NCI-H128 (cell line): Measurements from ENCODE around the gene ELP1.

Experiments used
- DNase-seq: peaks from one replicate; lab custom pipeline; 2025; ENCODE audit not compliant: unreplicated experiment; lab: John Stamatoyannopoulos, UW

Gene ELP1

GRCh38 chr9:108883085-108883484, 50.8 kb downstream of the ELP1 start:
- DNase-seq, result no peak

DNA sequence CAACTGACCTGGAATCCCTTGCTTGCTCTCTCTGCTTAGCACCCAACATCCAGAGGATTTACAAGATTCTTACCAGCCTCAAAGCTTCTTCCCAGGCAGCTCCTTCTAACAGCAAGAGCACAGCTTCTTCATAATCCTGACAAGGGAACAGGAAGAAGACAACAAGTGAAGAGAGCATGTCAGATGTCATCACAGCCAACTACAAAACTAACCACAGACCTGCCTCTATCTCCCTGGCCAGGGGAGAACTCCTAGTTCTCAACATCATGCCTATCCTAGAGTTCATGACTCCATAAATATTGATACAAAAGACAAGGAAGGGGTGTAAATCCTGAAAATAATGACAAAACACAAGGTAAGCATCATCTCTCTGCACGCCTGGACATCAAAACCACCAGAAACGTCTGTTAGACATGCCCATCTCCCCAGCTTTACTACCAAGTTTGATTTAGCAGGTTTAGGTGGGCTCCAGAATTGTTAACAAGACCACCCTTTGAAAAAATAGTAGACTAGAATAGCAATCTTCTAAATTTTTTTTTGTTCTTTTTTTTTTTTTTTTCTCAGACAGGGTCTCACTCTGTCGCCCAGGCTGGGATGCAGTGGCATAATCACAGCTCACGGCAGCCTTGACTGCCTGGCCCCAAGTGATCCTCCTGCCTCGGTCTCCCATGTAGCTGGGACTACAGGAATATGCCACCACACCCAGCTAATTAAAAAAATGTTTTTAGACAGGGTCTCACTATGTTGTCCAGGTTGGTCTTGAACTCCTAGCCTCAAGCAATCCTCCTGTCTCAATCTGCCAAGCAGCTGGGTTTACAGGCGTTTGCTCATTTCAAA, 51.7 kb downstream of the ELP1 start:
- DNase-seq, result no peak

- DNase-seq, result no peak
These were observed 53.1 kb downstream of the ELP1 start for GRCh38 chr9:108880738-108881316.

DNA sequence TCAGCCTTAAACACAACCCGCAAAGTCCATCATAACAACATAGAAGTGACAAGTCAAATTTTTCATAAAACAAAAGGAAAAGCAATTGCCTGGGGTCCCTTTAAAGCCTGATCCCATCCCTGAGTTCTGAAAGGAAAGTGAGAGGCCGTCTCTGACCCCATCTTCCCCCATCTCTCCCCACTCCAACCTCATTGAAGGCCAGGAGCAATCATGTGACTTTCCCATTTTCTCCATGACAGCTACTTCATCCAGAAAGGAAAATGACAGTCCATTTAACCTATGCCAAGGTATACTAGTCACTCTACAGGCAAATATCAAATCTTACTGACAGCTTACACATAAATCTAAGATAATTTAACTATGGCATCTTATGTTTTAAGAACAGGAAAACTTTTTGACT, 56.4 kb downstream of the ELP1 start:
- DNase-seq, result no peak

DNA sequence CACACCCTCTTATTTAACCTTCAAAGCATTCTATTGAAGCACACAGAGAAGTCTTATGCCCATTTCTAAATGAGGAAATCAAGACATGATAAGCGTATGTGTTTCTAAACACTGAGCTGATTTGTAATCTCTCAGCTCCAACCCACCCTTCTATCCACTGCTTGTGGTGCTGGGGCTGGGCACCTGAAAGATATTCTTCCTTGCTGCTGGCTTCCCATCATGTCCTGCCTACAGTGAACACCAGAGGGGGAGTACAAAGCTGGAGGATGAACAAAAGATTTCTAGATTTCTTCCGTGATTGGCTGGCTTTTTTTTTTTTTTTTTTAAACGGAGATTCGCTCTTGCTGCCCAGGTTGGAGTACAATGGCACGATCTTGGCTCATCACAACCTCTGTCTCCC, 57.5 kb downstream of the ELP1 start:
- DNase-seq, result no peak

DNA sequence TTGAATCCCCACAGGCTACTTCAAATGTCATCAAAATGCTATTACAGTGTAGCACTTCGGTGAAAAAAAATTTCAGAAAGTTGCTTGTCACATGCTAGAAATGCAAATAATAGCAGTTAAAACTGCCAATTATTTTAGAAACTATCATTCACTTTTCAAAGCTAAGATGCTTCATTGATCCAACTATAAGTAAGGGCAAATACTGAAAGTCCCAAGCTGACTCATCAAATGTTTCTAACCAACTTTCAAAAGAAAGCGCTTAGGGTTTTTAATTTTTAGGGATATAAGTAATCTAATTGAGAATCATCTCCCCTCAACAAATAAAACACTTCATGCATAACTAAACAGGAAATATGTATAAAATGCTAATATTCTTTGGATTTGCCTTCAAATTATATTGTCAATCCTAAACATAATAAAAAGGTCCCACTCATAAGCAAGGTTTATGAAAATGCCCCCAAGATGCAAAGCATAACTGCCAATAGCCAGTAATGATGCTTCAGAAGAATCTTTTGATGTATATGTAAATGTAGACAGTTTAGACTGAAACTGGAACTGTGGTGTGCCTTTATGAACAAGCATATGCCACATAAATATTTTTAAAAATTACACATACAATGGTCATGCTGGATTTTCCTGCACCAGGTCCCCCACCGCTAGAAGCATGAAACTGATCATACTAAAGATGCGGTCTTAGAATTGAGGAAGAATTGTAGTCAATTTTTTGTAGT, 59.7 kb downstream of the ELP1 start:
- DNase-seq, result no peak

DNA sequence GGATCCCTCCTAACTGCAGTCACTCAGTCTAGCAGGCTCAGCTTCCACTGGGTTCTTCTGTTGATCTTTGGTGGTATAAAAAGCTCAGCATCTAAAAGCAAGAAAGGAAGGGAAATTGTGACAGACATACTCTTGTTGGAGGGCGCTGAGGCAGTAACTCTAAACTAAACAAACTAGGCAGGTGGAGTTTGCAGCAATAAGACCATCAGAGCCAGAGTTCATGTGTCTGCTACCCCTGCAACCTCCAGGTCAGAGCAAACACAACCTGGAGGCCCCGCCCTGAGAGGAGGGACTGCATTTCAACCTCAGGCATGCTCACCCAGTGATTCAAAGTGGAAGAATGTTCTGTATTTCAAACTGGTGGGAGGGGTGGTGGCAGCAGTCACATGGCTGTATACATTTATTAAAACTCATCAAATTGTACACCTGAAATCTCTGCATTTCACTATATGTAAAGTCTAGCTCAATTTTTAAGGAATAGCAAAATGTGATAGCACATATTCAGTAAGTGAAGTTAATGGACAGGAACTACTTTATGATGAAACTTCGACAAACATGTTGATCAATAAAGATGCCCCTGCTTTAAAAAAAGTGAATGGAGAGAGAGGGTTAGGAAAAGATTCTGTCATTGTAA, 64.7 kb downstream of the ELP1 start:
- DNase-seq, result no peak

DNA sequence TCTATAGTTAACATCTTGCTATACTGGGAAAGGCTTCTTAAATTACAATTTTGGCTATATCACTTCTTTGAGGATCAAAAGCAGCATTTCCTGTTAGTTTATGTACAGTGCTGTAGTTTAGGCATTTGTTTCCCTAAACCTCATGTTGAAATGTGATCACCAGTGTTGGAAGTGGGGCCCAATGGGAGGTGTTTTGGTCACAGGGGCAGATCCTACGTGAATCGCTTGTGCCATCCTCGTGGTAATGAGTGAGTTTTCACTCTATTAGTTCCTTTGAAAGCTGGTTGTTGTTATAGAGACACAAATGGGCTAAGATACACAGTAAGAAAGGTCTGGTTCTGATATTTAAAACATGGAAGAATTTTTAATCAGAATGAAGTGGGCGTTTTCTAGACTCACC, 66.1 kb downstream of the ELP1 start:
- DNase-seq, result no peak

DNA sequence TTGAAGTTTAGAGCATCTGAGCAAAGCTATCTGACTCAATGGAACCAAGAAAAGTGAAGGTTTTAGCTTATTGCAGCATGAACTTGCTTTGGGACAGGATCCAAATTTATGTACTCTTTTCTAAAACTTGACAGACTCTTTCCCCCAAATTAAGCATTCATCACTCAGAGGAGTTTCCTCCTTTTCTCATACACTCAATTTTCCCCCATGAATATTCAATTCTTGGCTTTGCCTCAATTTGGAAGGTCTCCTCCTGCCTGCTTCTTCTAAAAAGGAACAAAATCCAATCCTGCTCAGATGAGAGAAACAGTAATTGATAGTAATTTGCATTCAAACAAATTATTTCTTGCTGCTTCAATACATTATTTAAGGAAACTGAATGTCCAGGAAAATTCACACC, 66.8 kb downstream of the ELP1 start:
- no peak for DNase-seq

GRCh38 chr9:108866001-108866420, 67.9 kb downstream of the ELP1 start:
- DNase-seq, result no peak

GRCh38 chr9:108865037-108865436, 68.9 kb downstream of the ELP1 start:
- DNase-seq, result no peak

DNA sequence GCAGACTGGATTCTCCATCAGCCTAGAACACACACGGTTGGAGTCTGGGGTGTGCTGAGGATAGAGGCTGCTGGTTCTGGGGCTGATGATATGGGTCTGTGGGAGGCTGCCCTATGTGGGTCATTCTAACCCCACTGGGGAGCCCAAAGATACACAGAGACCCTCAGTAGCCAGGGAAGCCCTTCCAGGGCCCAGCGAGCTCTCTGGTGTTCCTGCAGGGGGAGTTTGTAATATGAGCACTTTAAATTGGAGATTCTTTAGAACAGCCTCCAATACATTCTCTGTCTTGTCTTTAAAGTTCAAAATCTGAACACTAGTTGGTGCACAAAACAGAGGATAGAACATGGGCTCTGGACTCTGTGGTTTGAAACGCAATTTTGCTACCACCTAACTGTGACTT, 69.5 kb downstream of the ELP1 start:
- no peak for DNase-seq

GRCh38 chr9:108863891-108864290, 70.0 kb downstream of the ELP1 start:
- no peak for DNase-seq

DNA sequence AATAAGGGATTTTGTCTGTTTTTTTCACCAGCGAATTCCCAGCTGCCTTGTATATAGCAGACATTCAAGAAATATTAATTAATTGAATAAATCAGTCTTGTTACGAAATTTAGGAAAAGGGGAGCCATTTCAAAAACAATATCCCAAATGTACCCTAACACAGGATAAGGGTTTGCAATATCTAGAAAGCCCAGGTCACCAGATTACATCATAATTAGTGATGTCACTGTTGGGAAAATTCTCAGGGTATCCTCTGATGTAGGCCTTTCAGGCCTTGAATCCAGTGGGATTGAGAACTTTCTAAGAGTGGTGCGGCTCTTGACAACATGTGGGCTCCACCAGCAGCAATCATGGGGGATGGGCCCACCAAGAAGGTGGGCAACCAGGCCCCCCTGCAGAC, 71.9 kb downstream of the ELP1 start, which contains the start of gene ACTL7A:
Gene ACTL7A, plus strand, starts transcription at position 270 of the 400 bp plus-strand sequence. Its CDS starts 57 bp downstream, at position 327.
- no peak for DNase-seq

DNA sequence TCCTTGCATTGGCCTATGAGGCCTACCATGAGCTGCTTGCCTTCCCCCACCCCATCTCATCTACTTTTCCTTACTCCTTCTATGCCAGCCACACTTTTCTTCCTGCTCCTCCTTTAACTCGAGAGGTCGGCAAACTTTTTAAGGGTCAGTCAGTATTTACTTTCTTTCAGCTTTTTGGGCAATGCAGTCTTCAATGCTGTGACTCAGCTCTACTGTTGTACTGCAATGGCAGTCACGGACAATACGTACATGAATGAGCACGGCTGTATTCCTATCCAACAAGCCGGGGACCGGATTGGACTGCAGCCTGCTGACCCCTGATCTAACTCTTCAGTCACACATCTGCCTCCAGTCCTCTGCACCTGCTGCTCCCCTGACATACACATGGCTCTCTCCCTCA, 72.5 kb downstream of the ELP1 start:
- DNase-seq, result no peak

- no peak for DNase-seq
These were observed 73.2 kb downstream of the ELP1 start for GRCh38 chr9:108860764-108861163.

DNA sequence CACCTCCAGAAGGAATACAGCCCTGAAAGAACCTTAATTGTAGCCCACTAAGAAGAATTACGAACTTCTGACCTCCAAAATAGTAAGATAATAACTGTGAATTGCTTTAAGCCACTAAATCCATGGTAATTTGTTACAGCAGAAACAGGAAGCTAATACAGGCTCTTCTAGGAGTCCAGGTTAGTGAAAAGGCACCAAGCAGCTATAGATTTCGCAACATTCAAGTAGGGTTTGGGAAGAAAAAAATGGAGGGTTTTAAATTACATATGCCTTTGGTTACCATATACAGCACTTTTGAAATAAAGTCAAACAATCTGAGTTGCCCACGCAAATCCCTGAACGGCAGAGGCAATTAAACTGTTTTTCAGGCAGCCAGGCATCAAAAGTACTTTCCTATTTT, 73.6 kb downstream of the ELP1 start:
- no peak for DNase-seq

DNA sequence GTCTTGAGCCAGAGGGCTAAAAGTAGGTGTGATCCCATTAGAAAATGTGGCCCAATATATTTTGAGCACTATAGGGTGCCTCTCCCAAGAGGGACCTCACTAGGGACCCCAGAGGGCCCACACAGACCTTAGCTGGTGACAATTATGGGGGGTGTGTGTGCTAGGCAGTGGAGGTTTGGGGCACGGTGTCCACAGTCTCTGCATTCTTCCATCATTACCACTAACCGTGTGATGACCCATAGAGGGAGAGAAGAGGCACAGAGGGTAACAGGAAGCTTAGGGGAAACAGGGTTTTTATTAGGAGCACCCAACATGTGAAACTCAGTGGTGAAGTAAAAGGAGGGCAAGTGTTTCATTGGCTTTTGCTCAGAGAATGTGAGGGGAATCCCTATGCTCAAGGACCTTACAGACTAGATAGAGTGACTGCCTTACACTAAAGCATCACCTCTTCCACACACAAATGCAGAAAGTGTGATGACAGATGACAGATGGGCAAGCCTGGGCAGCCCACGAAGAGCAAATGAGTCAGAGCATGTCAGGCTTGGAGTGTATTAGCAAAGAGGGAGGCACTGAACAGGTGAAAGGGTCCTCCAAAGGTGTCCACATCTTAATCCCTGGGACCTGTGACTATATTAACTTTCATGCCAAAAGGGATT, 74.3 kb downstream of the ELP1 start:
- DNase-seq, result no peak

DNA sequence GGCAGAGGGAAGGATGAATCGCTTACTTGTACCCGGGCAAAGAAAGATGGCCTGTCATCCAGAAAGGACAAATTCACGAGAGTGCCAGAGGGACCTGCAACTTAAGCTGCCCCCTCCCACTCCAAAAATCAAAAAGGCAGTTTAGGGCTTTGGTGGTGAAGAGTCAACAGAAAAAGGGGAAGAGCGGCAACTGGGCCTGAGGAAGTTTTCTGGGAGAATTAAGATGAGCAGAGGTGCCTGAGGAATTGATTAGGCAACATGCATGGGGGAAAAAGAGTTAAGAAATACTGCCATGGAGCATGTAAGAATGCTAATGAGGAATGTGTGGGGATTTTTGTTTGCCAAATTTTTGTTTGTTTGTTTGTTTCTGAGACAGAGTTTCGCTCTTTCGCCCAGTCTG, 76.4 kb downstream of the ELP1 start:
- DNase-seq, result no peak

DNA sequence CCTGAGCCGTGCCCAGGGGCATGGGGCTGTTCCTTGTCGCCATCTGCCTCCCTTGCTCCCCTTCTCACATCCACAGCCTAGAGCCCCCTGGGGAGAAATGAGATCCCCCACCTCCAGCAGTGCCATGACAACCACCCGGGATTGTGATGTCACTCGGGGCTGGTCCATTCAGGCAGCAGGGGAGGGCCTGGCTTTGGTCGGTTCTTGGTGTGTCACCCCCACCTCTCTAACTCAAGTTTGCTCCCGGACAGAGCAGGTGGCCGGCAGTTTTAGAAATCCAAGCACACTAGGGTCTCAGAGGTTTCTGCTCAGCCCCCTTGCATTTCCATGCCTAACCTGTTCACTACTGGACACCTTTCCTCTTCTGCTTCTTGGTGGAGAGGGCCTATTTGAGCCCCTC, 78.0 kb downstream of the ELP1 start, which contains the start of gene ACTL7B:
Gene ACTL7B, minus strand, starts transcription at position 99 of the 400 bp plus-strand sequence. Its CDS starts 56 bp downstream, at position 43.
- no peak for DNase-seq

DNA sequence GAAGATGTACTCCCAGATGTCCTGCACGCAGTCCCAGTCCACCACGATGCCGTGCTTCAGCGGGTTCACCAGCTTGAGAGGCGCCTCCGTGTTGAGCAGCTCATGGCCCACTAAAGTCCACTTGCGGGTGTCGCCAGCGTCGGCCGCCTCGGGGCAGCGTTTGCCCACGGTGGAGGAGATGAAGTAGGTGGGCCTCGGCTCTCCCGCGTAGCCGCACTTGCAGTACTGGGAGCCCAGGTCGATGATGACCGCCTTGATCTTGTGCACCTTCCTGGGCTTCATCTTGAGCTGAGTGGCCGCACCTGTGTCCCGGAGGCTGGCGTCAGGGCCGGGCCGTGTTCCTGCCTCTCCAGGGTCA, 78.4 kb downstream of the ELP1 start:
- DNase-seq, result no peak
